CD8-positive, alpha-beta memory T cell (primary cell): ENCODE results near the gene DNM2. TPM values are rescaled to one million over a fixed set of nuclear protein-coding genes. Genes with fewer than 3 reads are reported as not detected.

ENCODE experiments used
- CTCF ChIA-PET: fragments of 350-600 bp; sonication (Branson Sonifier 250); formaldehyde crosslinking; loops from one replicate; lab custom pipeline; 2021; ENCODE audit warnings: antibody characterized with exemption; lab: Charles Lee
- POLR2A ChIA-PET: fragments of 350-600 bp; sonication (Branson Sonifier 250); formaldehyde crosslinking; loops from one replicate; lab custom pipeline; 2021; ENCODE audit warnings: antibody characterized with exemption; lab: Charles Lee
- DNase-seq, 5 donors: peaks; one replicate each; pipeline versions ENCODE4 v3.0.0 to v3.0.0-alpha.2; 2020 to 2022; ENCODE audit warnings: mixed read lengths in 1 of 5
- H3K27ac ChIP-seq: one replicate; pipeline ENCODE4 v1.7.0; 2013; ENCODE audit warnings: low read depth, mild to moderate bottlenecking, low read length, moderate library complexity
- H3K27me3 ChIP-seq: 2 replicates; pipeline ENCODE4 v1.7.0; 2013; ENCODE audit warnings: low read length, mild to moderate bottlenecking; ENCODE audit not compliant: insufficient read depth, poor library complexity, severe bottlenecking
- H3K36me3 ChIP-seq: 2 replicates; pipeline ENCODE4 v1.7.0; 2013; ENCODE audit warnings: mild to moderate bottlenecking, low read length, moderate library complexity; ENCODE audit not compliant: insufficient read depth
- H3K4me1 ChIP-seq: 2 replicates; pipeline ENCODE4 v1.7.0; 2013; ENCODE audit warnings: mild to moderate bottlenecking, low read length, moderate library complexity; ENCODE audit not compliant: insufficient read depth
- H3K4me3 ChIP-seq: 2 replicates; pipeline ENCODE4 v1.7.0; 2013; ENCODE audit warnings: mild to moderate bottlenecking, low read length
- H3K9me3 ChIP-seq: 2 replicates; pipeline ENCODE4 v1.7.0; 2013; ENCODE audit warnings: mild to moderate bottlenecking, low read length
- H3K27ac Mint-ChIP-seq, 8 donors: one replicate each; pipeline ENCODE4 v1.8.0; 2020 to 2021; ENCODE audit warnings: mixed read lengths in 8 of 8, mild to moderate bottlenecking in 6 of 8, inconsistent platforms in 3 of 8, moderate library complexity in 3 of 8
- H3K27me3 Mint-ChIP-seq, 2 donors: one replicate each; pipeline ENCODE4 v1.8.0; 2020 to 2021; ENCODE audit warnings: mixed read lengths in 2 of 2, mild to moderate bottlenecking in 1 of 2, moderate library complexity in 1 of 2
- H3K36me3 Mint-ChIP-seq, 3 donors: one replicate each; pipeline ENCODE4 v1.8.0; 2020 to 2021; ENCODE audit warnings: mixed read lengths in 3 of 3, inconsistent platforms in 1 of 3, mild to moderate bottlenecking in 1 of 3
- H3K4me1 Mint-ChIP-seq, 3 donors: one replicate each; pipeline ENCODE4 v1.8.0; 2020 to 2021; ENCODE audit warnings: mixed read lengths in 3 of 3, inconsistent platforms in 1 of 3, mild to moderate bottlenecking in 1 of 3
- H3K4me3 Mint-ChIP-seq, 7 donors: one replicate each; pipeline ENCODE4 v1.8.0; 2020 to 2021; ENCODE audit warnings: mixed read lengths in 7 of 7, mild to moderate bottlenecking in 6 of 7, moderate library complexity in 4 of 7, inconsistent platforms in 2 of 7
- H3K9me3 Mint-ChIP-seq, 5 donors: one replicate each; pipeline ENCODE4 v1.8.0; 2020 to 2022; ENCODE audit warnings: mixed read lengths in 5 of 5, mild to moderate bottlenecking in 3 of 5, moderate library complexity in 2 of 5, inconsistent platforms in 1 of 5
- polyA plus RNA-seq: library from polyadenylated mRNA; unstranded; fragments of 300-500 nt; fragmentation: Illumina TruSeq; gene quantifications from one replicate; pipeline ENCODE4 v1.2.3, GENCODE V29; 2021
- total RNA-seq, 2 experiments: library from RNA; stranded (reverse); gene quantifications; one replicate each; pipeline ENCODE4 v1.2.3, GENCODE V29; 2021

Gene DNM2
- total and polyA plus RNA-seq, 3 experiments from 2014 or later = 105 to 165 (median 154) TPM

DNA sequence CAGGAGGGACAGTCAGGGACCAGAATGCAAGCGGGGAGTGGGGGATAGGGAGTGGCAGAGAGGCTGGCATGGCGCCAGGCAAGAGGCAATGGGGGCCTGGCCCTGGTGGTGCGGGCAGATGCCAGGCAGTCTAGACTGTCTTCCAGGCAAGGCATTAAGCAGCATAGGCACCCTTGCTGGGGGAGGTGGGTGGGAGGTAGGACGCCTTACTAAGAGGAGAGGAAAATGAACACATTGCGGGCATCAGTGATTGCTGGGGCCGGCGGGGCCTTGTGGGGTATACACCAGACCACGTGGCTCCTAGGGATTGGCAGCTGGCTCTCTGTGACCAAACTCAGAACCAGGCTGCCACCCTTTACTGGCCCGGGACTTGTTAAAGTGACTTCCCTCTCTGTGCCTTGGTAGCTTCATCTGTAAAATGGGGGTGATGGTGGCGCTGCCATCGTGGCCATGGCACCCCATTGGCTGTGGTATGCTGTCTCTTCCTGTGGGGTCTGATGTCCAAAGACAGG lies 46.0 kb downstream of the DNM2 start:
- H3K36me3 Mint-ChIP-seq = peaks cover 2 to 53% (median 2%) of the 10 kb centered on the region in 3 donors
- CTCF ChIA-PET = interaction anchor here (1.0 to 1.4 kb wide), 2 partner anchors 33 to 46 kb away, joined by 3 read pairs; partner anchors contain the start of gene DNM2
- no peak for DNase-seq
- peak overlapping the region in 6 of 7 donors; percentile 34 to 75 (median 59) for H3K4me3 Mint-ChIP-seq
- Histone ChIP-seq H3K27me3 (no peaks in the 10 kb centered on the region), H3K9me3 (no peaks in the 10 kb centered on the region), H3K36me3 (no peaks in the 10 kb centered on the region), H3K4me1 (peaks cover 62% of the 10 kb centered on the region), H3K4me3 (no peak overlapping the region), H3K27ac (peak overlapping the region; percentile 32)
- no peaks in the 10 kb centered on the region for H3K27me3 Mint-ChIP-seq
- H3K9me3 Mint-ChIP-seq = peaks cover 0 to under 1% (median 0%) of the 10 kb centered on the region in 5 donors
- peaks cover 61 to 85% (median 68%) of the 10 kb centered on the region in 3 donors for H3K4me1 Mint-ChIP-seq
- peak overlapping the region in 7 of 8 donors; percentile 82 to 95 (median 92) for H3K27ac Mint-ChIP-seq
- POLR2A ChIA-PET = no interaction called here

DNA sequence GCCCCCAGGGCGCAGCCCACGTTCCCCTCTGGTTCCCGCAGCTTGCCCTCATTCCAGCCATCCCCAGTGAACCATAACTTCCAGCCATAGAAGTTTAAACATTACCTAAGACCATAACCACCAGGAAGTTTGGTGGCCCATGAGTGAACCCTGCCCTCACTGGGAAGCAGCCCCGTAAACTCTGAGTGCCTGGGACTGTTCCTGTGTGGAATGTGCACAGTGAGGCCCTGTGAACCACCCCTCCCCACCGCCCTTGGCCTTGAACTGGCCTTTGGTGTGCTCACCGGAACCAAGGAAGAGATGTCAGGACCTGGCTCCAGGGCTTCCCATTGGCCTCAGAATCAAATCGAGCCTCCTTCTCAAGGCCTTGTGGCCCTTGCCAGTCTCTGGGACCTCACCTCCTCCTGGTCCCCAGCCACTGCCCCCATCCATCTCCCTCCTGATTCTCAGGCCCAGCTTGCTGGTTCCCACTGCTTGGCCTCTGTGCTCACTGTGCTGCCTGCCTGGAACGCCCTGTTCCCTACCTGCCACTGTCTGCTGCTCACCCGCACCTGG lies 46.5 kb downstream of the DNM2 start:
- H3K4me1 Mint-ChIP-seq = peaks cover 60 to 85% (median 65%) of the 10 kb centered on the region in 3 donors
- no peaks in the 10 kb centered on the region for H3K9me3 ChIP-seq
- H3K36me3 Mint-ChIP-seq = peaks cover 0 to 58% (median 2%) of the 10 kb centered on the region in 3 donors
- H3K9me3 Mint-ChIP-seq = no peaks in the 10 kb centered on the region
- no peak for DNase-seq
- ChIA-PET POLR2A (interaction anchor here (0.7 kb wide), 1 partner anchor 1904 kb away, joined by 3 read pairs; no protein-coding TSS in a partner anchor), CTCF (interaction anchor here (1.0 kb wide), 1 partner anchor 33 kb away, joined by 3 read pairs; no protein-coding TSS in a partner anchor)
- H3K27ac Mint-ChIP-seq = peak overlapping the region; percentile 82 to 95 (median 92)
- H3K27ac ChIP-seq = no peak overlapping the region
- no peaks in the 10 kb centered on the region for H3K36me3 ChIP-seq
- peaks cover 57% of the 10 kb centered on the region for H3K4me1 ChIP-seq
- H3K4me3 ChIP-seq = no peak overlapping the region
- H3K4me3 Mint-ChIP-seq = peak overlapping the region in 1 of 7 donors; percentile 65
- H3K27me3 ChIP-seq = no peaks in the 10 kb centered on the region
- H3K27me3 Mint-ChIP-seq = no peaks in the 10 kb centered on the region

DNA sequence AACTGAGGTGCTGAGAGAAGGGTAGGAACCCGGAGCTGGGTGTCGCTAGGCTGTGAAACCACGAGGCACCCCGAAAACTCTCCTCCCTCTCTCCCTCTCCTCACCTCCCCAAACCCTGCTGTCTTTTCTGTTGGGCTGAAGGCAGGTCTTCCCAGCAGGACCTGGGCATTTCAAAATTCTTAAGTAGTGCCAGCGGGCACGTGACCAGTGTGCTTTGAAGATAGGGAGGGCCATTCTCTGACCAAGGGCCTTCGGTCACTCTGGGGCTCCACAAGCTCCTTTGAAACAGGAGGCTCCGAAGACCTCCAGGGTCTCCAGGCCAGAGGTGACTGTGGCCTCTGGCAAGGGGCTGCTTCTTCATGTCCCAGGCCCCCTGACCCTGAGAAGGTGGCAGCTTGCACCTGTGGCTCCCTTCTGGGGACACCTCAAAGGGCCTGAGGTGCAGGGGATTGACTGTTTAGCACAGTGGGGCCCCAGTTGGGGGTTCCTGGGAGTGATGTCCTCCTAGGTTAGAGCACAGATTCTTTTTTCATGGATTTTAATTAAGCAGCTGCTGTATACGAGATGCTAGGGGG lies 48.3 kb downstream of the DNM2 start:
- POLR2A ChIA-PET = no interaction called here
- Mint-ChIP-seq H3K9me3 (no peaks in the 10 kb centered on the region), H3K27ac (peak overlapping the region in 4 of 8 donors; percentile 61 to 83 (median 78)), H3K4me1 (peaks cover 52 to 82% (median 59%) of the 10 kb centered on the region in 3 donors), H3K27me3 (no peaks in the 10 kb centered on the region), H3K36me3 (peaks cover 4 to 58% (median 5%) of the 10 kb centered on the region in 3 donors), H3K4me3 (no peak overlapping the region)
- H3K27ac ChIP-seq = no peak overlapping the region
- no peak for DNase-seq
- H3K4me1 ChIP-seq = peaks cover 43% of the 10 kb centered on the region
- H3K36me3 ChIP-seq = no peaks in the 10 kb centered on the region
- CTCF ChIA-PET = interaction anchor here (1.7 to 2.0 kb wide), 2 partner anchors 49 to 98 kb away, joined by 5 to 7 read pairs; partner anchors contain the start of gene DNM2
- no peaks in the 10 kb centered on the region for H3K27me3 ChIP-seq
- H3K4me3 ChIP-seq = no peak overlapping the region
- H3K9me3 ChIP-seq = no peaks in the 10 kb centered on the region

DNA sequence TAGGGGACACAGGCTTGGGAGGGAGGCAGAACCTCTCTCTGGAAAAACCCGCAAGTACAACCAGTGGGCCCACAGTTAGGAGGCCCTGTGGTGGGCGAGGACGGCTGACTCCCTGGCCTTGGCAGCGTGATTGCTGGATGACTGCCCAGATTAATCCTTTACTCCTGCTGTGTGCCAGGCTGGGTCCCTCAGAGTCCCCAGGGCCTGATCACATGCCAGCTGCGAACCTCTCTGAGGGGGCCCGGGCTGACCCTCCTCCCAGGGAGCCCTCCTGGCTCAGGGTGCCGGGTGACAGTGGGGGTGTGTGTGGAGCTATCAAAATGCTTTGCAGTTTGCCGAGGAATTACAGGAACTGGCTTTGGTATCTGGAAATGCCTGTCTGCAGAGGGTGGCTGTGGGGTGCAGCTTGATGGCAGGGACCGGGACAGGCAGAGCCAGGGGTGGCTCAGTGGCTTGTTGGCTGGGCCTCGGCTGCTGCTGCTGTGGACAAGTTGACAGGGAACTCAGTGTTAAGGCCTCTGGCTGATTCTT lies 48.9 kb downstream of the DNM2 start:
- Mint-ChIP-seq H3K9me3 (no peaks in the 10 kb centered on the region), H3K4me3 (no peak overlapping the region), H3K36me3 (peaks cover 3 to 56% (median 4%) of the 10 kb centered on the region in 3 donors), H3K27ac (peak overlapping the region in 5 of 8 donors; percentile 21 to 90 (median 73)), H3K27me3 (no peaks in the 10 kb centered on the region), H3K4me1 (peaks cover 47 to 81% (median 53%) of the 10 kb centered on the region in 3 donors)
- no peak for DNase-seq
- Histone ChIP-seq H3K27me3 (no peaks in the 10 kb centered on the region), H3K36me3 (no peaks in the 10 kb centered on the region), H3K27ac (no peak overlapping the region), H3K4me1 (peaks cover 37% of the 10 kb centered on the region), H3K9me3 (no peaks in the 10 kb centered on the region), H3K4me3 (no peak overlapping the region)
- POLR2A ChIA-PET = interaction anchor here (0.7 kb wide), 1 partner anchor 10 kb away, joined by 3 read pairs; no protein-coding TSS in a partner anchor
- CTCF ChIA-PET = interaction anchor here (1.0 to 2.0 kb wide), 5 partner anchors 11 to 97 kb away, joined by 3 to 7 read pairs (median 3); partner anchors contain the start of gene DNM2

DNA sequence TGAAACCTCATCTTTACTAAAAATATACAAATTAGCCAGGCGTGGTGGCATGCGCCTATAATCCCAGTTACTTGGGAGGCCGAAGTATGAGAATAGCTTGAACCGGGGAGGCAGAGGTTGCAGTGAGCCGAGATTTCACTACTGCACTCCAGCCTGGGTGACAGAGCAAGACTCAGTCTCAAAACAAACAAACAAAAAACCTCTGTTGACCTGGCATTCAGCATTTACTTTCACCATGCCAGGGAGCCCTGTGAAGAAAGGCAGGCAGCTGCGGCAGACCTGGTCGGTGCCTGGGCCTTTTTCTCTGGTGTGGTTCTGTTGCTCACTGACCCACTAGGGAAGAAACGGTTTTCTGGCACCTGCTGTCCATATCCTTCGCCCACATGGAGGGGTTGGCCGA lies 49.8 kb downstream of the DNM2 start:
- Mint-ChIP-seq H3K4me1 (peaks cover 37 to 76% (median 48%) of the 10 kb centered on the region in 3 donors), H3K9me3 (no peaks in the 10 kb centered on the region), H3K27me3 (no peaks in the 10 kb centered on the region), H3K4me3 (no peak overlapping the region), H3K27ac (peak overlapping the region in 3 of 8 donors; percentile 27 to 58 (median 45)), H3K36me3 (peaks cover 4 to 56% (median 5%) of the 10 kb centered on the region in 3 donors)
- Histone ChIP-seq H3K27me3 (no peaks in the 10 kb centered on the region), H3K36me3 (no peaks in the 10 kb centered on the region), H3K4me3 (no peak overlapping the region), H3K9me3 (no peaks in the 10 kb centered on the region), H3K4me1 (peaks cover 27% of the 10 kb centered on the region), H3K27ac (no peak overlapping the region)
- ChIA-PET CTCF (interaction anchor here (1.0 to 1.7 kb wide), 4 partner anchors 10 to 96 kb away, joined by 3 to 5 read pairs (median 3); no protein-coding TSS in a partner anchor), POLR2A (no interaction called here)
- DNase-seq = no peak

DNA sequence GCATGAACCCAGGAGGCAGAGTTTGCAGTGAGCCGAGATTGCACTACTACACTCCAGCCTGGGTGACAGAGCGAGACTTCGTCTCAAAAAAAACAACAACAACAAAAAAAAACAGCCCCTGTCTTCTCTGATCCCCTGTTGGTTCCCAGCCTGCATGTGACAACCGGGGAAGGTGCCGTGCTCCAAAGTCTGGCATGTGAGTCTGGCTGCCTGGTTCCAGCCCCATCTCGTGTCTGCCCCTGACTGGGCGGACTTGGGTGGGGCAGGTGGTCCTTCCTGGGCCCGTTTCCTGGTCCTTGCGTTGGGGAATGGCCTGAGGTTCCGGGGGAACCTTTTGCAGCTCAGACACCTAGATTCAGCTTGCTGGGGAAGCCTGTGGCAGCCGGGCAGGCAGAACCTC lies 50.5 kb downstream of the DNM2 start:
- POLR2A ChIA-PET = no interaction called here
- Mint-ChIP-seq H3K4me1 (peaks cover 30 to 69% (median 42%) of the 10 kb centered on the region in 3 donors), H3K36me3 (peaks cover 4 to 60% (median 6%) of the 10 kb centered on the region in 3 donors), H3K27me3 (no peaks in the 10 kb centered on the region), H3K9me3 (no peaks in the 10 kb centered on the region), H3K4me3 (no peak overlapping the region), H3K27ac (peak overlapping the region in 4 of 8 donors; percentile 24 to 77 (median 53))
- no peaks in the 10 kb centered on the region for H3K27me3 ChIP-seq
- no peaks in the 10 kb centered on the region for H3K36me3 ChIP-seq
- no peak for DNase-seq
- no peak overlapping the region for H3K27ac ChIP-seq
- H3K4me1 ChIP-seq = peaks cover 21% of the 10 kb centered on the region
- H3K9me3 ChIP-seq = no peaks in the 10 kb centered on the region
- H3K4me3 ChIP-seq = no peak overlapping the region
- CTCF ChIA-PET = interaction anchor here (1.4 to 4.9 kb wide), 3 partner anchors 13 to 67 kb away, joined by 3 to 32 read pairs (median 3); partner anchors contain the start of genes DNM2 and QTRT1

DNA sequence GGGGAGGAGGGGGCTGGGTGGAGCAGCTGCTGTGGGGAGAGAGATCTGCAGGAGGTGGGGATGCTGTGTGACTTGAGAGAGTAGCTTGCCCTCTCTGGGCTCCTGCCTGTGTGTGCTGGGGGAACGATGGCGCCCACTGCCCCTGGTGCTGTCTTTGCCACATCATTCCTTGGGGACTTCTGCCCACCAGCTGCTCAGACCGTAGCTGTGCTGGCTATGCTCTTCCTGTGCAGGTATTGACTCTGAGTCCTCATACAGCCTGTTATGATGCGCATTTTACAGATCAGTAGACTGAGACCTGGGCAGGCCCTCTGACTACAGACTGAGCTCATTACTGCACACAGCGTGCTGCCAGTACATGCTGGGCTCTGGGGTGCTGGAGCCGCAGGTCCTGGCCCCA lies 51.1 kb downstream of the DNM2 start:
- no peak for DNase-seq
- H3K27ac ChIP-seq = no peak overlapping the region
- H3K27me3 ChIP-seq = no peaks in the 10 kb centered on the region
- H3K9me3 Mint-ChIP-seq = no peaks in the 10 kb centered on the region
- H3K9me3 ChIP-seq = no peaks in the 10 kb centered on the region
- no peak overlapping the region for H3K4me3 Mint-ChIP-seq
- peaks cover 4 to 60% (median 6%) of the 10 kb centered on the region in 3 donors for H3K36me3 Mint-ChIP-seq
- H3K4me3 ChIP-seq = no peak overlapping the region
- H3K27me3 Mint-ChIP-seq = no peaks in the 10 kb centered on the region
- peak overlapping the region in 4 of 8 donors; percentile 24 to 77 (median 61) for H3K27ac Mint-ChIP-seq
- ChIA-PET POLR2A (no interaction called here), CTCF (interaction anchor here (1.0 to 4.9 kb wide), 4 partner anchors 38 to 188 kb away, joined by 3 to 32 read pairs (median 4); partner anchors contain the start of genes DNM2 and QTRT1)
- H3K4me1 Mint-ChIP-seq = peaks cover 26 to 66% (median 36%) of the 10 kb centered on the region in 3 donors
- H3K36me3 ChIP-seq = peaks cover 3% of the 10 kb centered on the region
- H3K4me1 ChIP-seq = peaks cover 15% of the 10 kb centered on the region
